Measurements from ENCODE around the gene SLC24A4.
"Not testable (repeated sequence)": the region's sequence is repeated elsewhere in the genome, so short reads cannot be mapped to it uniquely, and the experiment has no call there.

The SLC24A4 gene

GRCh38 chr14:92531106-92531873 is 208.3 kb downstream of the SLC24A4 start:
- DNase-seq (ENCODE audit: low spot score) = peak; percentile 26
- H3K27me3 Mint-ChIP-seq (ENCODE audit: low read depth) = peaks cover 25% of the 10 kb centered on the region
- peaks cover 27% of the 10 kb centered on the region for H3K4me1 Mint-ChIP-seq (ENCODE audit: low read depth)
- H3K36me3 Mint-ChIP-seq (ENCODE audit: low read depth) = no peaks in the 10 kb centered on the region
- H3K27ac Mint-ChIP-seq = peak overlapping the region; percentile 14
- H3K4me3 Mint-ChIP-seq = no peak overlapping the region
- no peaks in the 10 kb centered on the region for H3K9me3 Mint-ChIP-seq

- Mint-ChIP-seq H3K4me3 (no peak overlapping the region), H3K27me3 (ENCODE audit: low read depth) (peaks cover 26% of the 10 kb centered on the region), H3K4me1 (ENCODE audit: low read depth) (peaks cover 27% of the 10 kb centered on the region), H3K36me3 (ENCODE audit: low read depth) (no peaks in the 10 kb centered on the region), H3K9me3 (no peaks in the 10 kb centered on the region), H3K27ac (no peak overlapping the region)
- DNase-seq (ENCODE audit: low spot score) = no peak
Observed at GRCh38 chr14:92532490-92533163, 209.7 kb downstream of the SLC24A4 start.

- Mint-ChIP-seq H3K4me1 (ENCODE audit: low read depth) (peaks cover 25% of the 10 kb centered on the region), H3K4me3 (peak overlapping the region; percentile 57), H3K27me3 (ENCODE audit: low read depth) (peaks cover 24% of the 10 kb centered on the region), H3K36me3 (ENCODE audit: low read depth) (no peaks in the 10 kb centered on the region), H3K27ac (peak overlapping the region; percentile 66), H3K9me3 (no peaks in the 10 kb centered on the region)
- DNase-seq (ENCODE audit: low spot score) = no peak
Observed at GRCh38 chr14:92534932-92535643, 212.1 kb downstream of the SLC24A4 start.

GRCh38 chr14:92536231-92536630 is 213.3 kb downstream of the SLC24A4 start:
- not testable (repeated sequence) for H3K36me3 Mint-ChIP-seq (ENCODE audit: low read depth); H3K9me3 Mint-ChIP-seq; DNase-seq (ENCODE audit: low spot score); H3K27ac Mint-ChIP-seq; H3K4me3 Mint-ChIP-seq
- H3K27me3 Mint-ChIP-seq (ENCODE audit: low read depth) = peaks cover 27% of the 10 kb centered on the region
- H3K4me1 Mint-ChIP-seq (ENCODE audit: low read depth) = peaks cover 21% of the 10 kb centered on the region

- Mint-ChIP-seq H3K27me3 (ENCODE audit: low read depth) (peaks cover 30% of the 10 kb centered on the region), H3K27ac (peak overlapping the region; percentile 22), H3K36me3 (ENCODE audit: low read depth) (no peaks in the 10 kb centered on the region), H3K9me3 (no peaks in the 10 kb centered on the region), H3K4me1 (ENCODE audit: low read depth) (peaks cover 21% of the 10 kb centered on the region), H3K4me3 (no peak overlapping the region)
- DNase-seq (ENCODE audit: low spot score) = no peak
Observed at GRCh38 chr14:92538412-92538985, 215.5 kb downstream of the SLC24A4 start.

- Mint-ChIP-seq H3K4me3 (no peak overlapping the region), H3K4me1 (ENCODE audit: low read depth) (peaks cover 21% of the 10 kb centered on the region), H3K36me3 (ENCODE audit: low read depth) (no peaks in the 10 kb centered on the region), H3K27me3 (ENCODE audit: low read depth) (peaks cover 34% of the 10 kb centered on the region), H3K27ac (no peak overlapping the region), H3K9me3 (no peaks in the 10 kb centered on the region)
- DNase-seq (ENCODE audit: low spot score) = no peak
Observed at GRCh38 chr14:92539419-92539818, 216.5 kb downstream of the SLC24A4 start.

GRCh38 chr14:92539875-92540274 is 216.9 kb downstream of the SLC24A4 start:
- no peak for DNase-seq (ENCODE audit: low spot score)
- Mint-ChIP-seq H3K27ac (no peak overlapping the region), H3K4me3 (no peak overlapping the region), H3K36me3 (ENCODE audit: low read depth) (no peaks in the 10 kb centered on the region), H3K27me3 (ENCODE audit: low read depth) (peaks cover 30% of the 10 kb centered on the region), H3K9me3 (no peaks in the 10 kb centered on the region), H3K4me1 (ENCODE audit: low read depth) (peaks cover 18% of the 10 kb centered on the region)

- peaks cover 24% of the 10 kb centered on the region for H3K27me3 Mint-ChIP-seq (ENCODE audit: low read depth)
- DNase-seq (ENCODE audit: low spot score) = no peak
- no peak overlapping the region for H3K27ac Mint-ChIP-seq
- H3K4me1 Mint-ChIP-seq (ENCODE audit: low read depth) = peaks cover 12% of the 10 kb centered on the region
- no peaks in the 10 kb centered on the region for H3K9me3 Mint-ChIP-seq
- H3K4me3 Mint-ChIP-seq = no peak overlapping the region
- no peaks in the 10 kb centered on the region for H3K36me3 Mint-ChIP-seq (ENCODE audit: low read depth)
Observed at GRCh38 chr14:92540472-92541048, 217.6 kb downstream of the SLC24A4 start.

GRCh38 chr14:92542766-92543554 is 220.0 kb downstream of the SLC24A4 start:
- no peaks in the 10 kb centered on the region for H3K36me3 Mint-ChIP-seq (ENCODE audit: low read depth)
- no peak overlapping the region for H3K27ac Mint-ChIP-seq
- DNase-seq (ENCODE audit: low spot score) = no peak
- peaks cover 7% of the 10 kb centered on the region for H3K4me1 Mint-ChIP-seq (ENCODE audit: low read depth)
- H3K27me3 Mint-ChIP-seq (ENCODE audit: low read depth) = peaks cover 21% of the 10 kb centered on the region
- H3K4me3 Mint-ChIP-seq = no peak overlapping the region
- no peaks in the 10 kb centered on the region for H3K9me3 Mint-ChIP-seq

- no peak overlapping the region for H3K4me3 Mint-ChIP-seq
- H3K36me3 Mint-ChIP-seq (ENCODE audit: low read depth) = no peaks in the 10 kb centered on the region
- DNase-seq (ENCODE audit: low spot score) = no peak
- H3K27me3 Mint-ChIP-seq (ENCODE audit: low read depth) = peaks cover 26% of the 10 kb centered on the region
- peaks cover 2% of the 10 kb centered on the region for H3K4me1 Mint-ChIP-seq (ENCODE audit: low read depth)
- no peak overlapping the region for H3K27ac Mint-ChIP-seq
- no peaks in the 10 kb centered on the region for H3K9me3 Mint-ChIP-seq
Observed at GRCh38 chr14:92544051-92544720, 221.2 kb downstream of the SLC24A4 start.

- Mint-ChIP-seq H3K27me3 (ENCODE audit: low read depth) (peaks cover 37% of the 10 kb centered on the region), H3K27ac (no peak overlapping the region), H3K36me3 (ENCODE audit: low read depth) (no peaks in the 10 kb centered on the region), H3K4me3 (no peak overlapping the region), H3K9me3 (no peaks in the 10 kb centered on the region), H3K4me1 (ENCODE audit: low read depth) (peaks cover 9% of the 10 kb centered on the region)
- DNase-seq (ENCODE audit: low spot score) = no peak
Observed at GRCh38 chr14:92546347-92547053, 223.5 kb downstream of the SLC24A4 start.

GRCh38 chr14:92549105-92549858 is 226.3 kb downstream of the SLC24A4 start:
- Mint-ChIP-seq H3K9me3 (no peaks in the 10 kb centered on the region), H3K4me1 (ENCODE audit: low read depth) (peaks cover 18% of the 10 kb centered on the region), H3K4me3 (no peak overlapping the region), H3K36me3 (ENCODE audit: low read depth) (no peaks in the 10 kb centered on the region), H3K27me3 (ENCODE audit: low read depth) (peaks cover 41% of the 10 kb centered on the region), H3K27ac (no peak overlapping the region)
- DNase-seq (ENCODE audit: low spot score) = no peak
